SU-DHL-6 (cell line): ENCODE results near the gene GCH1.

ENCODE experiments used
- EZH2phosphoT487 ChIP-seq: fragments of 200-600 bp; sonication (generic), shearing (Covaris generic); conservative IDR thresholded peaks from 2 replicates; pipeline ENCODE4 v1.6.1; 2018; ENCODE audit warnings: mild to moderate bottlenecking, antibody characterized with exemption, low read length, moderate library complexity, mixed read lengths
- TF ChIP-seq, protein P1 (sequence below): fragments of 200-600 bp; sonication (generic); IDR thresholded peaks from one replicate; pipeline ENCODE4 v1.5.1; 2017; ENCODE audit warnings: antibody characterized with exemption, mild to moderate bottlenecking, low read length, moderate library complexity; ENCODE audit not compliant: insufficient read depth, poor library complexity, severe bottlenecking

DNA sequence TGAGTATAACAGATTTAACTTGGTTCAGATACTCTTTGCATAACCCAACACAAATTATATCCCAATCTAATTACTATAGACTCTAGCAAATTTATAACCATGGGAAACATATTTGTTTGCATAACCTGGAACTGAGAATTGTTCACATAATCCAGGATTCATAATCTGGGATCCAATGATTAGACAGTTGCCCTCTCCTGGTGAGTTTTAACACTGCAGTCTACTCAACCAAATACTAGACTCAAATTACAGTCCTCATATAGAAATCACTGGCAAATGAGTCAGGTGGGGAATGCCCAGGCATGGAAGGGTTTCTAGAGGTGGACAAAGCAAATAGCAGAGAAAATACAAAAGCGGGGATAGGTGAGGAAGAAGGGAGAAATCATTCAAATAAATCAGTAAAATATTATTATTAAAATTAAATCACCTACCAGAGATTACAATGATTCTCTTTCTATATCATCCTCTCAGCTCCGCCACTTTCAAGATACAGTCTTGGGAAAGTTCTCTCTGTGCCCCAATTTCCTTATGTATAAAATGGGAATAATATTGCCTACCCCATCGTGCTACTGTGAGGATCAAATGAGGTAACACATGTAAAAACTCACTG, 9.4 kb downstream of the GCH1 start:
- TF ChIP-seq, protein P1, sequence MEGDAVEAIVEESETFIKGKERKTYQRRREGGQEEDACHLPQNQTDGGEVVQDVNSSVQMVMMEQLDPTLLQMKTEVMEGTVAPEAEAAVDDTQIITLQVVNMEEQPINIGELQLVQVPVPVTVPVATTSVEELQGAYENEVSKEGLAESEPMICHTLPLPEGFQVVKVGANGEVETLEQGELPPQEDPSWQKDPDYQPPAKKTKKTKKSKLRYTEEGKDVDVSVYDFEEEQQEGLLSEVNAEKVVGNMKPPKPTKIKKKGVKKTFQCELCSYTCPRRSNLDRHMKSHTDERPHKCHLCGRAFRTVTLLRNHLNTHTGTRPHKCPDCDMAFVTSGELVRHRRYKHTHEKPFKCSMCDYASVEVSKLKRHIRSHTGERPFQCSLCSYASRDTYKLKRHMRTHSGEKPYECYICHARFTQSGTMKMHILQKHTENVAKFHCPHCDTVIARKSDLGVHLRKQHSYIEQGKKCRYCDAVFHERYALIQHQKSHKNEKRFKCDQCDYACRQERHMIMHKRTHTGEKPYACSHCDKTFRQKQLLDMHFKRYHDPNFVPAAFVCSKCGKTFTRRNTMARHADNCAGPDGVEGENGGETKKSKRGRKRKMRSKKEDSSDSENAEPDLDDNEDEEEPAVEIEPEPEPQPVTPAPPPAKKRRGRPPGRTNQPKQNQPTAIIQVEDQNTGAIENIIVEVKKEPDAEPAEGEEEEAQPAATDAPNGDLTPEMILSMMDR, result peak; percentile 60
- TF ChIP-seq EZH2phosphoT487, result no peak
